HEK293 (cell line): Measurements from ENCODE around the gene ZNF217.

Experiments used
- AEBP2 ChIP-seq: fragments of 450-650 bp; formaldehyde crosslinking; IDR thresholded peaks from 2 replicates; pipeline ENCODE4 v1.5.1; 2016; ENCODE audit warnings: missing biosample characterization, missing genetic modification characterization, borderline replicate concordance
- ATF2 ChIP-seq: fragments of 450-650 bp; formaldehyde crosslinking; IDR thresholded peaks from 2 replicates; pipeline ENCODE4 v1.5.1; 2016; ENCODE audit warnings: missing biosample characterization, missing genetic modification characterization, low read depth
- BCL11B ChIP-seq: fragments of 450-650 bp; formaldehyde crosslinking; IDR thresholded peaks from 2 replicates; pipeline ENCODE4 v1.5.1; 2016; ENCODE audit warnings: low read depth, missing biosample characterization, missing genetic modification characterization
- EGR2 ChIP-seq: fragments of 450-650 bp; formaldehyde crosslinking; IDR thresholded peaks from 2 replicates; pipeline ENCODE4 v1.5.1; 2016; ENCODE audit warnings: low read depth, missing biosample characterization, missing genetic modification characterization
- FEZF1 ChIP-seq: fragments of 450-650 bp; formaldehyde crosslinking; IDR thresholded peaks from 2 replicates; pipeline ENCODE4 v1.5.1; 2016; ENCODE audit warnings: missing biosample characterization, missing genetic modification characterization
- GFI1B ChIP-seq: fragments of 450-650 bp; formaldehyde crosslinking; IDR thresholded peaks from 2 replicates; pipeline ENCODE4 v1.5.1; 2016; ENCODE audit warnings: missing biosample characterization, missing genetic modification characterization
- GLI2 ChIP-seq: fragments of 450-650 bp; formaldehyde crosslinking; IDR thresholded peaks from 2 replicates; pipeline ENCODE4; 2017; ENCODE audit warnings: missing biosample characterization, missing genetic modification characterization, low read depth, borderline replicate concordance
- KLF16 ChIP-seq: fragments of 450-650 bp; formaldehyde crosslinking; IDR thresholded peaks from 2 replicates; pipeline ENCODE4 v1.5.1; 2017; ENCODE audit warnings: missing biosample characterization, missing genetic modification characterization
- SP7 ChIP-seq: fragments of 450-650 bp; formaldehyde crosslinking; IDR thresholded peaks from 2 replicates; pipeline ENCODE4 v1.5.1; 2016; ENCODE audit warnings: missing biosample characterization, missing genetic modification characterization
- TCF7L2 ChIP-seq: IDR thresholded peaks from 2 replicates; pipeline ENCODE4 v1.6.1; 2011; ENCODE audit warnings: low read depth, mild to moderate bottlenecking, inconsistent platforms, low read length, moderate library complexity, borderline replicate concordance
- TSHZ1 ChIP-seq: fragments of 450-650 bp; formaldehyde crosslinking; IDR thresholded peaks from 2 replicates; pipeline ENCODE4 v1.5.1; 2016; ENCODE audit warnings: missing biosample characterization, missing genetic modification characterization, borderline replicate concordance
- ZBTB49 ChIP-seq: fragments of 450-650 bp; formaldehyde crosslinking; IDR thresholded peaks from 2 replicates; pipeline ENCODE4 v1.5.1; 2016; ENCODE audit warnings: missing biosample characterization, missing genetic modification characterization, low read depth
- ZIC2 ChIP-seq: fragments of 450-650 bp; formaldehyde crosslinking; IDR thresholded peaks from 2 replicates; pipeline ENCODE4 v1.5.1; 2016; ENCODE audit warnings: missing biosample characterization, missing genetic modification characterization
- ZNF112 ChIP-seq: fragments of 450-650 bp; formaldehyde crosslinking; IDR thresholded peaks from 2 replicates; pipeline ENCODE4 v1.5.0; 2017; ENCODE audit warnings: missing biosample characterization, missing genetic modification characterization
- ZNF132 ChIP-seq: fragments of 450-650 bp; formaldehyde crosslinking; IDR thresholded peaks from 2 replicates; pipeline ENCODE4 v1.5.1; 2017; ENCODE audit warnings: missing biosample characterization, missing genetic modification characterization, borderline replicate concordance
- ZNF2 ChIP-seq: fragments of 450-650 bp; formaldehyde crosslinking; IDR thresholded peaks from 2 replicates; pipeline ENCODE4 v1.5.1; 2016; ENCODE audit warnings: missing biosample characterization, missing genetic modification characterization
- ZNF211 ChIP-seq: fragments of 450-650 bp; formaldehyde crosslinking; IDR thresholded peaks from 2 replicates; pipeline ENCODE4 v1.5.1; 2016; ENCODE audit warnings: low read depth, missing biosample characterization, missing genetic modification characterization
- ZNF223 ChIP-seq: fragments of 450-650 bp; formaldehyde crosslinking; IDR thresholded peaks from 2 replicates; pipeline ENCODE4 v1.5.1; 2016; ENCODE audit warnings: missing biosample characterization, missing genetic modification characterization
- ZNF280D ChIP-seq: fragments of 450-650 bp; formaldehyde crosslinking; IDR thresholded peaks from 2 replicates; pipeline ENCODE4 v1.5.1; 2016; ENCODE audit warnings: missing biosample characterization, missing genetic modification characterization
- ZNF404 ChIP-seq: fragments of 450-650 bp; formaldehyde crosslinking; IDR thresholded peaks from 2 replicates; pipeline ENCODE4 v1.5.1; 2017; ENCODE audit warnings: missing biosample characterization, missing genetic modification characterization
- ZNF530 ChIP-seq: fragments of 450-650 bp; formaldehyde crosslinking; IDR thresholded peaks from 2 replicates; pipeline ENCODE4 v1.5.1; 2016; ENCODE audit warnings: low read depth, missing biosample characterization, missing genetic modification characterization
- ZNF560 ChIP-seq: fragments of 450-650 bp; formaldehyde crosslinking; IDR thresholded peaks from 2 replicates; pipeline ENCODE4 v1.5.1; 2017; ENCODE audit warnings: missing biosample characterization, missing genetic modification characterization, borderline replicate concordance
- ZNF571 ChIP-seq: fragments of 450-650 bp; formaldehyde crosslinking; IDR thresholded peaks from 2 replicates; pipeline ENCODE4 v1.5.0; 2017; ENCODE audit warnings: missing biosample characterization, missing genetic modification characterization
- ZNF621 ChIP-seq: fragments of 450-650 bp; formaldehyde crosslinking; IDR thresholded peaks from 2 replicates; pipeline ENCODE4 v1.5.1; 2017; ENCODE audit warnings: missing biosample characterization, missing genetic modification characterization
- ZNF645 ChIP-seq: fragments of 450-650 bp; formaldehyde crosslinking; IDR thresholded peaks from 2 replicates; pipeline ENCODE4; 2016; ENCODE audit warnings: missing biosample characterization, missing genetic modification characterization
- ZNF777 ChIP-seq: fragments of 450-650 bp; formaldehyde crosslinking; IDR thresholded peaks from 2 replicates; pipeline ENCODE4 v1.5.1; 2017; ENCODE audit warnings: missing biosample characterization, missing genetic modification characterization, borderline replicate concordance
- ZXDB ChIP-seq: fragments of 450-650 bp; formaldehyde crosslinking; IDR thresholded peaks from 2 replicates; pipeline ENCODE4 v1.5.1; 2016; ENCODE audit warnings: missing biosample characterization, missing genetic modification characterization

The ZNF217 gene

GRCh38 chr20:53621482-53622246 is 28.0 kb upstream of the ZNF217 start (continued):
- TF ChIP-seq KLF16 (tag by site-specific recombination) (peak; percentile 36; the same call in 1 of the 2 replicates), ZNF560 (tag by site-specific recombination) (no peak), ZNF777 (tag by site-specific recombination) (no peak), ZBTB49 (no peak), GFI1B (tag by site-specific recombination) (no peak), ZNF112 (tag by site-specific recombination) (no peak), FEZF1 (peak; percentile 75), ZNF2 (tag by site-specific recombination) (no peak), AEBP2 (tag by site-specific recombination) (no peak), ZNF571 (tag by site-specific recombination) (no peak), ZNF132 (tag by site-specific recombination) (no peak), BCL11B (tag by site-specific recombination) (no peak), ATF2 (no peak), GLI2 (tag by site-specific recombination) (no peak), ZNF621 (tag by site-specific recombination) (no peak), ZNF404 (tag by site-specific recombination) (no peak), ZXDB (tag by site-specific recombination) (peak; percentile 79), ZNF211 (no peak), ZNF280D (tag by site-specific recombination) (no peak), ZNF645 (tag by site-specific recombination) (no peak), ZNF530 (tag by site-specific recombination) (no peak), SP7 (tag by site-specific recombination) (peak; percentile 98), TSHZ1 (tag by site-specific recombination) (no peak), ZIC2 (tag by site-specific recombination) (peak; percentile 85), EGR2 (tag by site-specific recombination) (peak; percentile 26; the same call in 1 of the 2 replicates), ZNF223 (tag by site-specific recombination) (0 out of 2 replicates have a peak, but pooled peaks have one; percentile 21), TCF7L2 (no peak)
